GM18508 (cell line): ENCODE measurements around the gene LRCH2.

ENCODE experiments used
- ATAC-seq: cut with Tn5 transposase; IDR thresholded peaks from one replicate; pipeline ENCODE4 v1.9.1; 2021; ENCODE audit warnings: moderate number of reproducible peaks; ENCODE audit not compliant: insufficient read depth, unreplicated experiment

The LRCH2 gene

GRCh38 chrX:115093191-115093590 lies 140.7 kb downstream of the LRCH2 start:
- no peak for ATAC-seq

- no peak for ATAC-seq
These were observed 144.5 kb downstream of the LRCH2 start for GRCh38 chrX:115089419-115089818.

DNA sequence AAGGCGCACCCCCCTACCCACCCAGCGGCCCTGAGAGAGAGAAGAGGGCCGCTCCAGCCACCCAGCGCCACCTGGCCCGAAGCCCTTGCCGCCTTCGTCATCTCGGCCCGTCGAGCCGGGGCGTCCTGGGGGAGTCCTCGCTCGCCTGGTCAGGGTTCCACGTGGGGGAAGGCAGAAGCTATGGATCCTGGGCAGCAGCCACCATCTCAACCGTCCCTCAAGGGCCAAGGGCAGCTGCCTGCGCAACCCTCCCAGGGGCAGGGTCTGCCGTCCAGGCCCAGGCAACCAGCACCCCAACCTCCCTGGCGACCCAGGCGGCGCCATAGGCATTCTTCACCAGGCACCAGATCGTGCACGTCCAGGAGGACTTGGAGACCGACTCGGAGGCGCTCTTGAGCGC lies 165.0 kb downstream of the LRCH2 start:
- no peak for ATAC-seq

DNA sequence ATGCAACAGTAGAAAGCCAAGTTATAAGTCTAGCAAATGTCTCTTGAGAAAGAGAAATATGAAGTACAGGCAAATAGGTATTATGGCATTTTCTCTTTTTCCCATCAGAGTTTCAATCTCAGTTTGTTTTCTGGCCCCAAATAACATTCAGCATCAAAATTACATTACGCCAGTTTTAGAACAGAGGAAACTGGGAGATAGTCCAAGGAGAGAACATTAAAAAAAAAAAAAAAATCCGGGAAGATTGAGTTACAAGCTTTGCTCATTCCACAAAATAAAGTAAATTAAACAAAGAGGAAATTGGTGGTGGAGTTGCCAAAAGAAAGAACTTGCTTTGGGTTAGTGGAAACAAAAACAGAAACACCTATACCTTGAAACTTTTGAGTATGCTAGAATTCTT lies 166.1 kb downstream of the LRCH2 start:
- no peak for ATAC-seq

DNA sequence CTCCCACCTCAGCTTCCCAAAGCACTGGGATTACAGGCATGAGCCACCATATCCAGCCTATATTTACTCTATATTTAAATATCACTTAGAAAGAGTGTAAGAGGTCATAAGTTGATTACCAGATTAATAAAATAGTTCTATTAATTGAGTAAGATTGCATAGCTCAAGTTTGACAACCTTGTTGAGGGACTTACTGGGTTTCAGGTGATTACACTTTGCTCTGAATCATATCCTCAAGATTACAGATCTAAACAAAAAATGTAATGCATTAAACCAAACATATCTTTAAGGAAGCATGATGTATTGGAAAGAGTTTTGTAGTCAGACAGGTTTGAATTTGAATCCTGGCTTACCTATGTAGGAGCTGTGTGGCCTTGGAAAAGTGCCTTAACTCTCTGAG lies 168.6 kb downstream of the LRCH2 start:
- no peak for ATAC-seq
